ENCODE results near the gene MAEA.

MAEA gene

DNA sequence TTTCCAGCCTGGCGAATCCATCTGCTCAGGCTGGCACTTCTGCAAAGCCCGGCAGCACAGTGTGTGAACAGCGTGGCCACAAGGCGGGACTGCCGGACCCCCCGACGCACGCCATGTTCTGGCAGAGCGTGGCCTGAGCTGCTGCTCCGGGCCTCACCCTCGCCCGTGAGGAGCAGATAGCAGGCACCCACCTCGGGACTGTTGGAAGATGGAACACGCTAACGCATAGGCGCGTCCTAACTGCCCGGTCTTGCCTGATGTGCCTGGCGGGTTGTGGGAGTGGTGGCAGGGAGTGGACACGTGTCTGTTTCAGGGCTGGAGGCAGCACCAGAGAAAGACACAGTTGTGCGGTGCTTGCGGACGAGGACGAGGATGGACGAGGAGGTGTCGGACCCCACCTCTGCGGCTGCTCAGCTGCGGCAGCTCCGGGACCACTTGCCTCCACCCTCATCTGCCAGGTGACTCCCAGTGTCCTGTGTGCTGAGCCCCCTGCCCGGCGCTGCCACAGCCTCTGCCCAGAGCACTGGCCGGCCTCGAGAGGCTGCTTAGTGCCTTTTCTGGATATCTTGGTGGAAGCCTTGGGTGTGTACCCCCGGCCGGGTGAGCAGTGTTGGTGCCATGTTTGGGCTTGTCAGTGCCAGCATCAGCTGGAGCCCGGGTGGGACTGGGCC is 85.5 kb downstream of the MAEA start:
- TF ChIP-seq, protein P1, sequence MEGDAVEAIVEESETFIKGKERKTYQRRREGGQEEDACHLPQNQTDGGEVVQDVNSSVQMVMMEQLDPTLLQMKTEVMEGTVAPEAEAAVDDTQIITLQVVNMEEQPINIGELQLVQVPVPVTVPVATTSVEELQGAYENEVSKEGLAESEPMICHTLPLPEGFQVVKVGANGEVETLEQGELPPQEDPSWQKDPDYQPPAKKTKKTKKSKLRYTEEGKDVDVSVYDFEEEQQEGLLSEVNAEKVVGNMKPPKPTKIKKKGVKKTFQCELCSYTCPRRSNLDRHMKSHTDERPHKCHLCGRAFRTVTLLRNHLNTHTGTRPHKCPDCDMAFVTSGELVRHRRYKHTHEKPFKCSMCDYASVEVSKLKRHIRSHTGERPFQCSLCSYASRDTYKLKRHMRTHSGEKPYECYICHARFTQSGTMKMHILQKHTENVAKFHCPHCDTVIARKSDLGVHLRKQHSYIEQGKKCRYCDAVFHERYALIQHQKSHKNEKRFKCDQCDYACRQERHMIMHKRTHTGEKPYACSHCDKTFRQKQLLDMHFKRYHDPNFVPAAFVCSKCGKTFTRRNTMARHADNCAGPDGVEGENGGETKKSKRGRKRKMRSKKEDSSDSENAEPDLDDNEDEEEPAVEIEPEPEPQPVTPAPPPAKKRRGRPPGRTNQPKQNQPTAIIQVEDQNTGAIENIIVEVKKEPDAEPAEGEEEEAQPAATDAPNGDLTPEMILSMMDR (IDR thresholded peaks at IDR 0.05; ENCODE audit: low read depth, low read length) = no peak

DNA sequence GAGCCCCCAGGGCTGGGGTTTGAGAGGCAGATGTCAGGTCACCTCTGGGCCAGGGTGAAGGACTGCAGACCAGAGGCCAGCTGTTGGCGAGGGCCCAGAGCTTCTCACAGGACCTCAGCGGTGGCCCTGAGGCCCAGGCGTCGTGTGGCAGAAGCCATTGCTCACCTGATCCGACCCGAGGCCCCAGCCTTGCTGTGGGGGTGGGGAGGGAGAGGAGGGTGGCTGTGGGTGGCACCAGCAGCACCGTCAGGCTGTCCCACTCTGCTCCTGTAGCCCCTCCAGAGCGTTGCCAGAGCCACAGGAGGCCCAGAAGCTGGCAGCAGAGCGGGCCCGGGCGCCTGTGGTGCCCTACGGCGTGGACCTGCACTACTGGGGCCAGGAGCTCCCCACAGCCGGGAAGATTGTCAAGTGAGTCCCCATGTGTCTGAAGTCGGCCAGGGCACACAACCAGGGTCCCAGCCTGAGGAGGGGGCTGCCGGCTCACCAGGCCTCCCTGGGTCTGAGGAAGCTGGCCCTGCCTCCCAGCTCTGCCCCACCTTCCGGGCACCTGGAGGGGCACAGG is 86.2 kb downstream of the MAEA start:
- TF ChIP-seq, protein P1 (IDR thresholded peaks at IDR 0.05; ENCODE audit: low read depth, low read length) = no peak
- no peak overlapping the region for H3K4me3 ChIP-seq (ENCODE audit: low read depth, low read length)

More for the DNA sequence above, 85.5 kb downstream of the MAEA start:
- H3K4me3 ChIP-seq (ENCODE audit: low read depth, low read length) = no peak overlapping the region

DNA sequence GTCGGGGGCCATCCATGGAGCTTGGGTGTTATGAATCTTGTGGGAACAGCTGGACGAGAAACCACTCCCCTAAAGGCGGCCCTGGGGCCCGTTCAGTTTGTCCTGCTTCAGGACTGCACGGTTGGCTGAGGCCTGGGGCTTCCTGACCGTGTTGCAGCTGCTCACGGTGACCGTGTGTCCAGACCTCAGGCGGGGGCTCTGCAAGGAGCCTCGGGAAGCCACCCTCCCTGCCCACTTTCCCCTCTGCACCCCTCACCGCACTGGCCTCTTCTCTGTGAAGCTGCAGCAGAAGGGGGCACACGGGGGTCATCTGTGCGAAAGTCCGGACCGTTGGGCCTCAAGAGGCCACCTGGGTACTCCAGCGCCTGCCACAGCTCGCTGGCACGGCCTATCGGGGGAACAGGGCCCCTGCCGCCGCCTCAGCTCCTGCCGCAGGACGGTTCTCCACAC is 86.7 kb downstream of the MAEA start:
- TF ChIP-seq, protein P1 (IDR thresholded peaks at IDR 0.05; ENCODE audit: low read depth, low read length) = no peak
- no peak overlapping the region for H3K4me3 ChIP-seq (ENCODE audit: low read depth, low read length)

DNA sequence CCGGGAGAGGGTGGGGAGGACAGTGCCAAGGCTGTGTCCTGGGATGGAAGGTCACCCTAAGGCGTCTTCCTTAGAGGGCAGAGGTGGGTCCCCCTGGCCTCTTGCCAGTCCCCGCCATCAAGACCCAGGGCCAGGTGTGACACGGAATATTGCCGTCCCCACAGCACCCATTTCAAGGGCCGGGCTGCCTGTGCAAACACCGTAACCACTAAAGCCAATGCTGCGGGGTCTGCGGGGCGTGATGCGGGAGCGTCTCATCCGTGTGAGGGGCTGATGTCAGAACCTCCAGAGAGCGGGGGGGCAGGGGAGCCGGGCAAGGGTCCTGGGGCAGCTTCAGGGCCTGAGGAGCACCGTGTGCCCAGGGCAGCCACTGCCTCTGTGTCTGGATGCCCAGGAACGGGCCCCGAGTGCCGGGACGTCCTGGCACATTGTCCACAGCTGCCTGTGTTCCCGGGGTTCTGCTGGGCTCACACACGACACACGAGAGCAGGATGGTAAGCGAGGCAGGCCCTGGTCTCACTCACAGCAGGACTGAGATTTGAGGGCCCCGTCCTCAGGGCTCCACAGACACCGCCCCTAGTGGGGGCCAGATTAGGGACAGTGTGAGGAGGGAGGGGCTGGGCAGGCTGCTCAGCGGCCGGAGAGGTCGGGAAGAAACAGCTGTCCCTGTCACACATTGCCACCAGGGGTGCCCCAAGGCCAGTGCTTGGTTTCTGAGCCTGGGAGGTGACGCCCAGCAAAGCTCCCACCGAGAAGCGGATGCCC is 87.3 kb downstream of the MAEA start:
- TF ChIP-seq, protein P1 (IDR thresholded peaks at IDR 0.05; ENCODE audit: low read depth, low read length) = no peak
- no peak overlapping the region for H3K4me3 ChIP-seq (ENCODE audit: low read depth, low read length)

DNA sequence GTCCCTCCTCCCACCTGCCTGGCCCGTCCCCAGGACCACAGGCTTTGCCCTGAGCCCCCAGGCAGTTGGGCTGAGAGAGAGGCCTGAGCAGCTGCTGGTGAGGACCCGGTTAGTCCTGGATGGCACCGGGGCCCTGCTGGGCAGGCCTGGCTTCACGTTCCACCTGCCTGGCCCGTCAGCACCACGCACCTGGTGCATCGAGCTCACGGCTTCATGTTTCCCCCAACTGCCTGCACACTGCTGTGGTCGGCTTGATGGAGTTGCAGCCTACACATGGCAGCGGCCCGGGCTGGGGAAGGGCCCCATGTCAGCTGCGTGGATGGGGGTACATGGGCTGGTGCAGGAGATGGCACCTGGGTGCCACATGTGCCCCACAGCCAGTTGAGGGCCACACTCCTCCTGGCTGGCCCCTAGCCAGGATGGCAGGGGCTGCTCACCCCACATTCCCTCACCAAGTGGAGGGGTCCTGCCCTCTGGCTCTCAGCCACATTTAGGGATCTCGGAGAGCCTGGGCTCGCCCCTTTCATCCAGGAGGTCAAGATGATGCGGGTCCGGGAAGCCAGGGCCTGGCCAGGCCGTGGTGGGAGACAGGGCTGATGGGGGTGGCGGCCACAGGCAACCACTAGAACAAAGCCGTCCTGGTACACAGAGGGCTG is 88.0 kb downstream of the MAEA start:
- TF ChIP-seq, protein P1 (IDR thresholded peaks at IDR 0.05; ENCODE audit: low read depth, low read length) = no peak
- no peak overlapping the region for H3K4me3 ChIP-seq (ENCODE audit: low read depth, low read length)

DNA sequence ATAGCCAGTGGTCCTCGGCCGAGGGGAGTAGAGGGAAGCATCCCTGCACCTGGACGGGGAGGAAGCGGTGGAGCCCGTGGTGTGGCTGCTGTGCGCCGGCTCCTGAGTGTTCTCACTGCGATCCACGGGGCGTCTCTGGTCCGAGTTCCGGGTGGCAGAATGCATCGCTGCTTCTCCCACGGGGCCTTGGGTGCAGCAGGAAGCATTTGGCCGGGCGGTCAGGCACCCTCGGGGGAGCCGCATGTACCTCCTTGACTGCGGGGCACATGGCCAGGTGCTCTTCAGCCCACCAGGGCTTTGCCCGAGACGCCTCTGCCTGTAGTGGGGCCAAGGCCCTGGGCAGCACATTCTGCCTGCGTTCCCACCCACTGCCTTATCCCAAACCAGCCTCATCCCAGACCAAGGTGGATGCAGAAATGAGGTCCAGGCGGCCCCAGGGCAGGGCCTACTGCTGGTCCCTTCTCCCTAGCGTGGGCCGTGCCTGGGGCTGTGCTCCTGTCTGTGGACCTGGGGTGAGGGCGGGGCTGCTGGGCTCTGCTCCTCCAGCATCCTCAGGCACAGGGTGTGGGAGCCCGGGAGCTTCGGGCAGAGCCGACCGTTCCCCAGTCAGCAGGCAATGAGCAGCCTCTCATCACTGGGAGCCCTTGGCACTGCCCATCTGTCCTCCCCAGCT is 89.0 kb downstream of the MAEA start:
- no peak overlapping the region for H3K4me3 ChIP-seq (ENCODE audit: low read depth, low read length)
- TF ChIP-seq, protein P1 (IDR thresholded peaks at IDR 0.05; ENCODE audit: low read depth, low read length) = no peak

Measured in WI38 (cell line).